Esophagus (tissue), 2 donors: ENCODE measurements around the gene SCPEP1. TPM values are rescaled to one million over a fixed set of nuclear protein-coding genes. Genes with fewer than 3 reads are reported as not detected.

Source experiments
- H3K27ac ChIP-seq, 2 donors: one replicate each; pipeline ENCODE4 v1.5.1; 2013; ENCODE audit warnings: low read depth in 2 of 2, mild to moderate bottlenecking in 2 of 2, inconsistent platforms in 1 of 2, low read length in 1 of 2, moderate library complexity in 1 of 2
- H3K27me3 ChIP-seq, 2 donors: one replicate each; pipeline ENCODE4 v1.6.1; 2013; ENCODE audit warnings: low read length in 2 of 2, control low read depth in 1 of 2, mild to moderate bottlenecking in 1 of 2; ENCODE audit not compliant: insufficient read depth in 2 of 2, control insufficient read depth in 1 of 2
- H3K36me3 ChIP-seq, 2 donors: one replicate each; pipeline ENCODE4 v1.6.1; 2013; ENCODE audit warnings: low read length in 1 of 2; ENCODE audit not compliant: control insufficient read depth in 2 of 2, insufficient read depth in 2 of 2
- H3K4me1 ChIP-seq, 2 donors: one replicate each; pipeline ENCODE4 v1.6.1; 2013; ENCODE audit warnings: low read length in 1 of 2; ENCODE audit not compliant: control insufficient read depth in 2 of 2, insufficient read depth in 2 of 2
- H3K4me3 ChIP-seq, 2 donors: one replicate each; pipeline ENCODE4 v1.5.1; 2013; ENCODE audit warnings: low read length in 2 of 2, mild to moderate bottlenecking in 2 of 2, low read depth in 1 of 2, moderate library complexity in 1 of 2
- H3K9me3 ChIP-seq, 2 donors: one replicate each; pipeline ENCODE4 v1.6.1; 2013; ENCODE audit warnings: mild to moderate bottlenecking in 2 of 2, low read depth in 1 of 2, low read length in 1 of 2, moderate library complexity in 1 of 2; ENCODE audit not compliant: control insufficient read depth in 2 of 2, insufficient read depth in 1 of 2
- WGBS, 2 donors: extraction: QIAGEN DNeasy Blood & Tissue Kit; methylation state at CpG; one replicate each; pipeline ENCODE4 v1.1.7; 2013; 5-methylcytosine and 5-hydroxymethylcytosine counted together
- polyA plus RNA-seq, 2 donors: library from polyadenylated mRNA; stranded (reverse); fragments of 200-250 nt; gene quantifications; one replicate each; pipeline ENCODE4 v1.2.3, GENCODE V29; 2013
- donor health status: healthy with polysubstance abuse.
- donor health status: Bipolar disorder and iron deficiency.

The SCPEP1 gene
- polyA plus RNA-seq, 2 donors = 51.1 to 98.3 TPM

DNA sequence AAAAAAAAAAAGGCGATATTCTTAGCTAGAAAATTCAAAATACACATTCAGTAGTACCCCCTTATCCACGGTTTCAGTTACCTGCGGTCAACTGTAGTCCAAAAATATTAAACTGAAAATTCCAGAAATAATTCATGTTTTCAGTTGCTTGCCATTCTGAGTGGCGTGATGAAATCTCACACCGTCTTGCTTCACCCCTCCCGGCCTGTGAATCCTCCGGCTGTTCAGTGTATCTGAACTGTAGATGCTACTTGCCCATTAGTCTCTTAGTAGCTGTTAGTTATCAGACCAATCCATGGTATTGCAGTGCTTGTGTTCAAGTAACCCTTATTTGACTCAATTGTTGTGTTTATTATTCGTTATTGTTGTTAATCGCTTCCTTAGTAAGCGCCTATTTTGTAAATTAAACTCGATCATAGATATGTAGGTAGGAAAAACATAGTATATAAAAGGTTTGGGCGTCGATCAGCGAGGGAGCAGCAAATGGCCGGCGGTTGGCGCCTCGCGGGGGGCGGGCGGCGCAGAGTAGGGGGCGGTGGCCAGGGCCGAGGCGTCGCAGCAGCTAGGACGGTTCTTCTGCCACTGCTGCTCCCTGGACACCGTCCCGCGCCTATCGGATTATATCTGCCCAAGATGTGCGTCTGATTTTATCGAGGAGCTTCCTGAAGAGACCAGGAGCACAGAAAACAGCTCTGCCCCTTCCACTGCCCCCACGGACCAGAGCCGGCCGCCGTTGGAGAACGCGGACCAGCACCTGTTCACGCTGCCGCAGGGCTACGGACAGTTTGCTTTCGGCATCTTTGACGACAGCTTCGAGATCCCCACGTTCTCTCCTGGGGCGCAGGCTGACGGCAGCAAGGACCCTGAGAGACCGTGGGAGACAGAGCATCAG lies 67.3 kb downstream of the SCPEP1 start:
- Histone ChIP-seq H3K36me3 (no peaks in the 10 kb centered on the region), H3K27ac (no peak overlapping the region), H3K9me3 (no peaks in the 10 kb centered on the region), H3K27me3 (no peaks in the 10 kb centered on the region), H3K4me3 (peak overlapping the region in 1 of 2 donors; percentile 5), H3K4me1 (peaks cover 0 to 13% of the 10 kb centered on the region in 2 donors)
- WGBS, 2 donors = 42 to 61% methylated on average over 49 of the region's 49 CpGs

- 30 to 48% methylated on average over 69 of the region's 69 CpGs for WGBS, 2 donors
- H3K27me3 ChIP-seq = no peaks in the 10 kb centered on the region
- H3K27ac ChIP-seq = no peak overlapping the region
These were observed 68.2 kb downstream of the SCPEP1 start for GRCh38 chr17:57045868-57046704.

GRCh38 chr17:57046749-57047148 lies 68.8 kb downstream of the SCPEP1 start:
- no peaks in the 10 kb centered on the region for H3K27me3 ChIP-seq
- H3K9me3 ChIP-seq = no peaks in the 10 kb centered on the region
- no peak overlapping the region for H3K27ac ChIP-seq
- no peak overlapping the region for H3K4me3 ChIP-seq
- no peaks in the 10 kb centered on the region for H3K36me3 ChIP-seq
- WGBS, 2 donors = 81 to 84% methylated on average over 17 to 18 of the region's 18 CpGs
- H3K4me1 ChIP-seq = peaks cover 0 to 13% of the 10 kb centered on the region in 2 donors

More at GRCh38 chr17:57045868-57046704, 68.2 kb downstream of the SCPEP1 start:
- H3K9me3 ChIP-seq = no peaks in the 10 kb centered on the region
- H3K4me1 ChIP-seq = peaks cover 0 to 13% of the 10 kb centered on the region in 2 donors
- H3K36me3 ChIP-seq = no peaks in the 10 kb centered on the region
- peak overlapping the region in 1 of 2 donors; percentile 5 for H3K4me3 ChIP-seq

GRCh38 chr17:57048096-57048495 lies 70.2 kb downstream of the SCPEP1 start:
- Histone ChIP-seq H3K27me3 (no peaks in the 10 kb centered on the region), H3K27ac (peak overlapping the region in 1 of 2 donors; percentile 22)
- WGBS, 2 donors = 65 to 77% methylated on average over 2 of the region's 2 CpGs

GRCh38 chr17:57050306-57050705 lies 72.4 kb downstream of the SCPEP1 start:
- Histone ChIP-seq H3K27me3 (no peaks in the 10 kb centered on the region), H3K36me3 (no peaks in the 10 kb centered on the region), H3K27ac (no peak overlapping the region), H3K4me3 (no peak overlapping the region), H3K9me3 (no peaks in the 10 kb centered on the region), H3K4me1 (peaks cover 0 to 11% of the 10 kb centered on the region in 2 donors)
- 82 to 85% methylated on average over 5 of the region's 5 CpGs for WGBS, 2 donors

More at GRCh38 chr17:57048096-57048495, 70.2 kb downstream of the SCPEP1 start:
- Histone ChIP-seq H3K9me3 (no peaks in the 10 kb centered on the region), H3K4me3 (no peak overlapping the region), H3K4me1 (peaks cover 0 to 13% of the 10 kb centered on the region in 2 donors), H3K36me3 (no peaks in the 10 kb centered on the region)

DNA sequence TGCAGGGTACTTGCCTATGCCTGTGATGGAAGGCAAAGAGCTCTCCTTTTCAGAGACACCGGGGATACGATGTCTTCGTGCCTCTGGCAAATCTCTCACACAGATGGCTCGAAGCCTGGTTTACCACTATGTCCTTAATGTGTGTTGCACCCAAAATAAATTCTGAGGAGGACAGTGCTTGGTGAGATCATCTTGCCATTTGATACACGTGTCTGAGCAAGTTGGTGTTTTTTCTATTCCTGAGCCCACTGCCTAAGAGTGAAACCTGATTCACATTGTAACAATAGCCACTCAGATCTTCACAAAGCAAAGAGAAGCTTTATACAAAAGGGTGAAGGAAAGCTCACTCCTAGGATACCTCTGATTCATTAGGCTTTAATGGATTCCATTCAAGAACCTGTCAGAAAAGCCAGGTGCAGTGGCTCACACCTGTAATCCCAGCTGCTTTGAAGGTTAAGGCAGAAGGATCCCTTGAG lies 74.0 kb downstream of the SCPEP1 start:
- no peaks in the 10 kb centered on the region for H3K36me3 ChIP-seq
- peak overlapping the region; percentile 18 to 76 for H3K27ac ChIP-seq
- peaks cover 0 to 4% of the 10 kb centered on the region in 2 donors for H3K4me1 ChIP-seq
- 38 to 61% methylated on average over 5 of the region's 5 CpGs for WGBS, 2 donors
- H3K9me3 ChIP-seq = no peaks in the 10 kb centered on the region
- H3K27me3 ChIP-seq = no peaks in the 10 kb centered on the region
- no peak overlapping the region for H3K4me3 ChIP-seq

Other genes with a start within 250 kb of the SCPEP1 start
- 1 to 10 TPM in 1 of 2 donors, under 1 TPM in 1; 0.44 to 2.1 TPM for gene C17orf67, start 144.2 kb upstream of the SCPEP1 start, polyA plus RNA-seq
- gene DGKE, start 144.0 kb upstream of the SCPEP1 start, polyA plus RNA-seq = 1 to 10 TPM; 1.3 to 1.6 TPM
- gene TRIM25, start 64.1 kb upstream of the SCPEP1 start, polyA plus RNA-seq = 10 to 100 TPM; 15.9 to 18.2 TPM
- 1 to 10 TPM; 8.8 to 9.4 TPM for gene COIL, start 17.1 kb upstream of the SCPEP1 start, polyA plus RNA-seq
- gene AKAP1, start 107.1 kb downstream of the SCPEP1 start, polyA plus RNA-seq = 10 to 100 TPM; 15.1 to 27.8 TPM